ENCODE data around the gene TMEM258.
A peak's percentile ranks its signal among the peaks of the same experiment; 100 is the strongest.

TMEM258 gene

DNA sequence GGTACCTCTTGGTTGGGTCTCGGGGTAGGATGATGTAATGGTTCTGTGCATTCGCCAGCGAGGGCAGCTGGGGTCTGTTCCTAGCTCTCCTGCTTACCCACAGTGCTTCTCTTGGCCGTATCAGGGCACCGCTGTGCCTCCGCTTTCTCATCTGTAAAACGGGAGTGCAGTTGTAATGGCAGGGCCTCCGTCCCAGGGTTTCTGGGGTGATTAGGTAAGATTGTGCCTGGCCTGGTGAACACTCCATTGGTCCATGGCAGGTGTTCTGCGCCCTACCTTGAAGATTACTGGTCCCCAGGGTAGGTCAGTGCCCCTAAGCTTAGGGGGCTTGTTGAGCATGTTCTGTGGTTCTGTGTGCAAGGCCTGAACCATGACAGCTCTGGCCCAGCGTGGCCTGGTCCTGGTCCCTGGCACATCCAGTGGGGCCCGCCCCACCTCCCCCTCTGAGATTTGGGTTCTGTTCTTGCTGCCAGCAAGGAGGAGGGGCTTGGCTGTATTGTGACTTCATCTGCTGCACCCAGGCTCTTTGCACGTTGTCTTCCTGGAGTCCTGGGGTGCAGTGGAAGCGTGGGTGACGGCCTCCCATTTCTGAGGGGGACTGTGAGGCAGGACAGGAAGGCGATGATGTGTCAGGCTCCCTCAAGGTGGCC, 35.1 kb downstream of the TMEM258 start:
- DNase-seq (ENCODE audit: low spot score): peak; percentile 83

DNA sequence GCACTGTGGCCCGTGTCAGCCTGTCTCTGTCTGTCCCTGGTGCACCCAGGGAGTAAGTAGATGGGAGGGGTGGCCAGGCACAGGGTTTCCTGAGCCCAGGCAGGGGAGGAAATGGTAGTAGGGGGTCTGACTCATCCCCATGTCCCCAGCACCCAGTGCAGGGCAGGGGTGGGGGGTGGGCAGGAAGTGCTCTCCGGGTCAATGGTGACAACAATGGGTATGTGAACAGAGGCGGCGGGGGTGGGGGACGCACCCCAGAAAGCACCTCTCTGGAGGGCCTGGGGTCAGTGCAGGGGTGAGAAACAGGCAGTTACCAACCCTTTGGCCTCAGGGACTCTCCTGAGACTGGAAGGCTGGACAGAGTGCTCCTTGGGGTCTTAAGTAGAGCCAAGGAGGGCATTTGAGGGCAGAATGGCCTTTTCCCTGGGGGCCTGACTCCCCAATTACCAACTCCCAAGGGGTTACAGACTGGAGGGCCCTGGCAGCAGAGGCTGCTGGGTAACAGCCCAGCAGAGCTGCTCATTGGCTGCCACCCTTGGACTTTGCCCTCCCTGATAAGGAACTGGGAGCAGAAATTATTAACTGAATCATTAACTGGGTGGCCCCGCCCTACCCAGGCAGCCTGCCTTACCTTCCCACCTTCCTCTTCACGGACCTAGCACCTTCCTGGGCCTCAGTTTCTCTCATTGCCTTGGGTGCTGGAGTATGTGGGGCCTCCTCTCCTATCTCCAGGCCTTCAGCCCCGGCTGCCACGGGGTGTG, 35.8 kb downstream of the TMEM258 start:
- DNase-seq (ENCODE audit: low spot score): no peak

DNA sequence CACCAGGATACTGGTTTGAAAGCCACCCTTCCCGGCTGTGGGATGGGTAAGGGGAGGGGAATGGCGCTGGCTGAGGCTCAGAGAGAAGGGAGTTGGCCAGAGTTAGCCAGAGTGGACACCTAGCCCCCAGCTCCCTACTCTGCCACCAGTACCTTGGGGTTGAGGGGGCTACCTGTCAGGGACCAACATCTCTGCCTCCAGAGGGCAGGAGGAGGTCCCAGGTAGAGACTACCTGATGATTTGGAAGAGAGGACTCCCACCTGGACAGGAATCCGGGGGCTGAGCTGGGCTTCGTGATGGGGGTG, 36.3 kb downstream of the TMEM258 start:
- no peak for DNase-seq (ENCODE audit: low spot score)

DNA sequence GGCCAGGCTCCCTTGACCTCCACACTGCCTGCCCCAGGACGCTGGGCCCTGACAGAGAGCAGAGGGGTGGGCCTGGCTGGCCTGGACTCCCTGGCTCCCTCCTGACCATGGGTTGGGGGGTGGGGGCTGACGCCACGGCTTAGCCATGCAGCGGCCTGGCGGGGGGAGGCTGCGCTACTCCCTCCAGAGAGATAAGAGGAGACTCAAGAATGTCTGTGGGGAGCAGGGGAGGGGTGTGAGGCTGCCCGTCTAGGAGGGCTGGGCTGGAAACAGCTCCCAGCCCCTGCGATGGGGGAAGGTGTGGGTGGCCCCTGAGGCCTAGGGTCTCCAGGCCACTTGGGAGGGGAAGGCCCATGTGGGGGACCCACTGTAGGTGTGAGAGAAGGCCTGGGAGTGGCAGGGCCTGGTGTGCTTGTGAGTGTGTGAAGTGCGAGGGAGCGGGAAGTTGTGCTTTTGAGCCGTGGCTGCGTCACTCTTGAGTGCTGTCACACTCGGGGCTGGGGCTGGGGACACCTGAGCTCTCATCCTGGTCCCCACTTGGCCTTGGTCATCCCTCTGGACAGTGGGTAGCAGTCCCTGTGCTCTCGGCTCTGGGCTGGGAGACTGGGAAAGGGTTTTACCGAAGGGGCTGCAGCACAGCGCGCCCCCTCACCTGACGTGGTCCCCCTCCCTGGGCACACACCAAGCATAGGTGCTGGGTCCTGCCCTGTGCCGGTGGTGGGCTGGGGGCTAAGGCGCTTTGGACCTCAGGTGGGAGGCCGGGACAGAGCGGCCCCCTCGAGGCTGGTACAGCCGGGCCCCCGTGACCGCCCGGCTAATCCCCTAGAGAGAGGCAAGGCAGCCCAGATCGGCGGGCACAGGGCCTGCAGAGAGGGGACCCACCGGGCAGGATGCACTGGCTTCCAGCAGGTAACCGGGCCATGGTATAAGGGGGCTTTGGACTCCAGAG, 37.6 kb downstream of the TMEM258 start:
- no peak for DNase-seq (ENCODE audit: low spot score)

DNA sequence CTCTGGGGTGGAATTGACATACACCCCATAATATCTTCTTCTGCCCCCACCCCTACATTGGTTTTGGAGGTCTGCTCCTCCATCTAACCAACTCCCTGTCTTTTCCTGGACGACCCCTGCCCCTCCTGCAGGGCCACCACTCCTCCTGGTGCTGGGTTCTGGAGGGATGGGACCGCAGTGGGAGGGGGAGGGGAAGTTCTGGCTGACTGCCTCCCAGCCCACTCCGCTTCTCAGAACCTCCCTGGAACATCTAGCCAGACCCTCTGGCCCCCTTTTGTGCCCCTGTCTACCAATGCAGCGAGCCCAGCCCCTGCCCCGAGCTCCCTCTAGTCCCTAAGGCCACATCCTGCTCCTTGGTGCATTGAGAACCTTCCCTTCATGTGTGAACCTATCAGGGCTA, 38.7 kb downstream of the TMEM258 start:
- no peak for DNase-seq (ENCODE audit: low spot score)

DNA sequence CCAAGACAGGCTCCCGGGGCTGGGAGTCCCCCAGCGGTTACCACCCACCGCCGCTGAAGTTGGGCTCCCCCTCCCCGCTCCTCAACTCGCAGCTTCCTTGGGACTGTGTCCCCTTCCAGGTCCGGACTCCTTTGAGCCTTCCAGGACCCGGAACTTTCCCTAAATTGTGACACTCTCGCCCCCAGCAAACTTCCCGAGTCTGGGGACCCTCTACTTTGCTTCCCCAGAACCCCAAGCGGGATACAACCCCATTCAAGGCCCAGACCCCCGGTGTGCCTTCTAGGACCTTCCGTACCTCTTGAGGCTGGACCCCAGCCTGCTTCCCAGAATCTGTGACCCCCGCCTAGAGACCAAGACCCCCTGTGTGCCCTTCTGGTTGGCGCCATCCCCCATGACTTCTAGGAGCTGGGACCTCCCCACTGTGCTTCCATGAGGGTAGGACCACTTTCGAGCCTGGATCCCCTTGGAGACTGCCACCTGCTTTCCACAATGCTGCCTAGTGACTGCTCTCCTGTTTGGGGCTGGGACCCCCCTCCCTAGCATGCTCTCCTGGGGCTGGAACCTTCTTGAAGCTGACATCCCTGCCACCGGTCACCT, 39.4 kb downstream of the TMEM258 start:
- DNase-seq (ENCODE audit: low spot score): no peak

DNA sequence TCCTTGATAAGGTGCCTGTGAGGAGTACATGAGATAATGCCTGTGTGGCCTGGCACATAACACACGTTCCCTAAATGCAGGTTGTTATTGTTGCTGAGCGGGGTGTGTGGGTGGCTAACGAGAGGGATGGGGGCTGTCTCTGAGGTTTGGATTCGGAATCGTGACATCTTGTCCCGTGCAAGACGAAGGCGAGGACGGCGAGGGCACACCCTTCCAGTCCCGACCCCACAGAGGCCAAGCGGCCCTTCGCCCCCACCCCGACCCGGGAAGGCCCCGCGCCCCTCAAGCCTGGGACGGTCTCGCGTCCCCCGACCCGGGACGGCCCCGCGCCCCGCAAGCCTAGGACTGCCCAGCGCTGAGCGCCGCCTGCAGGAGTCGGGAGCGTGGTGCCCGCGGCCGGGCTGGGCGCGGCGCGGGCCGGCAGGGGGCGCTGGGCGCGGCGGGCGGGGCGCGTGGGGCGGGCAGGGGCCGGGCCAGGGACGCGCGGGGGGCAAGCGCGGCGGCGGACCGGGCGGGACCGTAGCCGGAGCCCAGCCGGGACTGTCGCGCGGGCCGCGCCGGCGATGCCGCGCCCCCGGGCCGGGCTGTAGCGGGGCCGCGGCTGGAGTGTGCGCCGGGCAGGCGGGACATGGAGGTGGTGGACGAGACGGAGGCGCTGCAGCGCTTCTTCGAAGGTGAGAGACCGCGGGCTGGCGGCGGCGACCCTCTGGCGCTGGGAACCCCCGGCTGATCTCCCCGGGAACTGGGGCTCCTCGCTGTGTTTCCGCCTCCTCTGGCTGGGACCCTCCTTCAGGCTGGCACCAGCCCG, 40.1 kb downstream of the TMEM258 start, which contains the start of gene MYRF:
TSS of gene MYRF (plus strand) at position 520 of the 808 bp plus-strand sequence. CDS start at position 629, 109 bp downstream.
- DNase-seq (ENCODE audit: low spot score): no peak

DNA sequence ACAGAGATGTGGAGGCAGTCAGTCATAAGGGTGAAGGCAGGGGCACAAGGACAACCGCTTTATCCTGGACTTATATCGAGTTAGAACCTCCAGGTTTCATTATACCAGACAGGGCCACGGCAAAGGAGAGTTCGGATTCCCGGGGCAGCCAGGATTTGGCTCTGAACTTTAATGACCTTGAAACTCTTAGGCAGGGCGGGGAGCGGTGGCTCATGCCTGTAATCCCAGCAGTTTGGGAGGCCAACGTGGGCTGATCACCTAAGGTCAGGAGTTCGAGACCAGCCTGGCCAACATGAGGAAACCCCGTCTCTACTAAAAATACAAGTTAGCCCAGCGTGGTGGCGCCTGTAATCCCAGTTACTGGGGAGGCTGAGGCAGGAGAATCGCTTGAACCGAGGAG, 41.0 kb downstream of the TMEM258 start:
- no peak for DNase-seq (ENCODE audit: low spot score)

DNA sequence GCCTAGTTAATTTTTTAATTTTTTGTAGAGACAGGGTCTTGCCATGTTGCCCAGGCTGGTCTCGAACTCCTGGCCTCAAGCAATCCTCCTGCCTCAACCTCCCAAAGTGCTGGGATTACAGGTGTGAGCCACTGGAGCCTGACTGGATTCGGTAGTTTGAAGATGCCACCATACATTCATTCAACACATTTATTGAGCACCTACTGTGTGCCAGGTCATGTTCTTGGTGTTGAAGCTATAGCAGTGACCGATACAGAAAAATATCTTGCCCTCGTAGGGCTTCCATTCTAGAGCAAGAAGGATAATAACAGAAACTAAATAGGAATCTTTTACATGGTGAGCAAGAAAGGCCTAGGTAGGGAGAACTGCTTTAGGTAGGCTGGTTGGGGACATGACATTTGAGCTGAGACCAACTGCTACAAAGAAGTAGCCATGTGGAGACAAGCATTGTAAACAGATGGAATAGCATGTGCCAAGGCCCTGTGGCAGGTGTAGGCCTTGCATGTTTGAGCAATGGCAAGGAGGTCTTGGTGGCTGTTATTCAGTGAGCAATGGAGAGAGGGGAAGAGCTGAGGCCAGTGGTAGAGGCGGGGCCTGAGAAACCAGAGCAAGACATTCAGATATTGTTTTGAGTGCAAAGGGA, 41.6 kb downstream of the TMEM258 start:
- DNase-seq (ENCODE audit: low spot score): no peak

DNA sequence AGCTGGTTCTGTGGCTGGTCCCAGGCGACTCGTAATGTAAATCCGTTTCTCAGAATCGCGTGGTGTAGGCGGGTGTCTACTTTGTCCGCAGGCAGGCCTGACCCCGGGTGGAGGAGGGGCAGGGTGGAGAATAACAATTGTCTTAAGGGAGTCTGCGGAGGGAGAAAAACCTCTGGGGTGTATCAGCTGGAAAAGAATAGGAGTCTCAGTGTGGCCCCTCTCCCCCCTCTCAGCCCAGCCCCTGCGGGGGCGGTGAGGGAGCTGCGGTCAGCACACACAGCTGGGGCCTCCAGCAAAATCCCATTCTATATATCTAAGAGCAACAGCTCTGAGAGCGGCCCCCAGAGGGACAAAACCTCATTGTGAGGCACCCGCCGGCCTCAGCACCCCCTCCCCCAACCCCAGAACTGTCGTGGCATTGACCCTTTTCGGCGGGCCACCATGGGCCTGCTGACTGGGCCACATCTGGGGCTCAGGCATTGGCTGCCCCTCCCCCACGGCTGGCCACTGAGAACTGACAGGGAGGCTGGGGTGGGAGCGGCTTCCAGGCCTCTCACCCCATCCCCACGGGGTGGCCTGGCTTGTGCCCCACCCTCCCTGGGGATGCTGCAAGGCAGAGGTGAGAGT, 42.7 kb downstream of the TMEM258 start:
- peak; percentile 99 for DNase-seq (ENCODE audit: low spot score)

DNA sequence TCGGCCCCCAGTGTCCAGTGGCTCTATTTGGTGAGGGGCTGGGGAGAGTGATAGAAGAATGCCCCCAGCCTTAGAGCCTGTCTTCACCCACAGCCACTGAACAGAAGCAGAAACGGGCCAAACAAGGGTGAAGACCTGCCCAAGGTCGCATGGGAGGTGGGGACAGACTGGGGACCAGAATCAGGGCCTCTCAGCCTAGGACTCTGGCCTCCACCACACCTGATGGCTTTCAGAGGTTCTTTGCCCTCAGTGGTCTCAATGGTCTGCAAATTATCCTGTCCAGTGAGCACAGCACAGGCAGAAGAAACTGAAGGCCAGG, 44.5 kb downstream of the TMEM258 start:
- no peak for DNase-seq (ENCODE audit: low spot score)

DNA sequence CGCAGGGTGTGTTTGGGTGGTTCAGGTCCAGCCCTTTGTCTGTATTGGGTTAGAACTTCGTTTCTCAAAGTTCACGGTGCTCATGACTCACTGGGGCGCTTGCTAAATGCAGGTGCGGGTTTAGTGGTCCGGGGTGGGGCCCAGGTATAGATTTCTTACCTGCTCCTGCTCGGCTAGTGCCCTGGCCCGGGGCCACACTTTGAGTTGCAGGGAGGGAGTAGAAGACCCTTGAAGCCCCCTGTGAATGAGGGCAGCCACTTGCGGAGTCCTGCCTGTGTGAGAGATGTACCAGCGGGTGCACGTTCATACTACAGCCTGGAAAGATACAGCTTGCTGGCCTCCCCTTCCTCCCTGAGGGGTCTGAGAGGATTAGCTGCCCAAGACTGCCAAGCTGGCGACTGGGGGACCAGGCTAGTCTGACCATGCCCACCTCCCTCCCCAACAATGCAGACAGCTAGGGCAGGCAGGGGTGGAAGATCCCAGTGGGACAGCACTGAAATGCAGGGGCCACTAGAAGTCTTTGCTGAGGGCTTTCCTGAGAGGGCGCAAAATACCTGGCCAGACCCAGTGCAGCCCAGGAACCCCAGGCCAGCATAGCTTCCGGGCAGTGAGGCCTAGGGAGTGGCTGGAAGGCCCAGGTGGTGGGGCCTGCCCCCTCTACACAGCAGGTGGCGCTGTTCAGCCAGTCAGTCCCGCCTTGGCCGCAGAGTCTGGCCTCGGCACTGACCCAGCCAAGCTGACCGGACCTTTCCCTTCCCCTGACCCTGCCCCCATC, 45.0 kb downstream of the TMEM258 start:
- DNase-seq (ENCODE audit: low spot score): peak; percentile 90

DNA sequence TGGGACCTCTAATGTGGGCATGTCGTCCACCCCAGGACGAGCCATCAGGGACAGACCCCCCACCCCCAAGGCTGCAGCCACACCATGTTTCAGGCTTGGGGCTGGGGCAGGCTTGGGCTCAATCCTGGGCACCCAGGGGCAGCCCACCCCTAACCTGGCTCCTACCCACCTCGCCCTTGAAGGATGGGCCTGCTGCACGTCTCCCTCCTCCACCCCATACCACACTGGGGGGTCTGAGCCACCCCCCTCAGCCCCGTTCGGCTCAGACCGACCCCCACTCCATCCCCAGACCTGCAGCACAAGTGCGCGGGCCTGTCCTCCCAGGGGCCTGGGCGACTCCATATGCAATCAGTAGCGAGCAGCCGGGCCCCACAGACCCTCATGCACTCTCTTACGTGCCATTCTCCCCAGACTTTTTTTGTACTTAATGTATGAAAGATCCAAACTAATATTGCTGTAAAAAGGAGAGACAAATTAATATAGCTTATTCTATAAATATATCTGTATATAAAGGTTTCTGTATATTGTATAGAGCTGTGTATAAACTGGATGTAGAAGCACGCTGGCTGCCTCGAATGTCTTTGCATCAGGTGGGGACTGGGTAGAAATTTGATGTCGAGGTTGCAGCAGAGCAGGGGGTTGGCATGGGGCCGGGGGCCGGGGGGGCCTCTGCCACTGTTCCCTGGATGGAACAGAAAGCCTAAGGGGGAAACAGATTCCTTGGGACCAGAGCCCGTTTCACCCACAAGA, 45.8 kb downstream of the TMEM258 start:
- DNase-seq (ENCODE audit: low spot score): no peak

DNA sequence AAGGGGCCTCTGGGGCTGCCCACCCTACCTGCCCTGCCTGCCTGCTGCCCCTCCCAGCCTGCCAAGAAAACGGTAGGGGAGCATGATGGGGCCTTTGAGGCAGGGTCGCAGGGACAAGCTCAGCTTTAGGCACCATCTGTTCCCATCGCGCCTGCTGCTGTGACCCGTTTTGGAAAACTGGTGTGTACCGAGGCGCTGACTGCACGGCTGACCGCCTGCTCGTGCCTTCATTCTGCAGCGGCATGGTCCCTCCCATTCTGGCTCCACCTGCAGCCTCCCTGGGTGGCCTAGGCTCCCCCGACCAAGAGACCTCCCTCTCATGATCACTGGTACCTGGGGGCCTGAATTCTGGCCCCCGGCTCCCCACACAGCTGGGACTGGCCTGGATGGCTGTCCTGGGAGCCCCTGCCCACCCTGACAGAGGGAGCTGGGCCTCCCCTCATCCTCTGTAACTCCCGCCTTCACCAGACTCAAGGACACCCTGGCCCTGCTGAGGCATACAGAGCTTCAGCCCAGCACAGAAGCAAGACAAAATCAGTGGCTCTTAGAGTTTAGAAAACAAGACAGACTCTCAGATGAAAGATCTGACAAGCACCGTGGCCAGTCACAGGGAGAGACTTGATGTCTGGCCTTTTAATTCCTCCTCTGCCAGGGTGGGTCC, 46.5 kb downstream of the TMEM258 start:
- no peak for DNase-seq (ENCODE audit: low spot score)

DNA sequence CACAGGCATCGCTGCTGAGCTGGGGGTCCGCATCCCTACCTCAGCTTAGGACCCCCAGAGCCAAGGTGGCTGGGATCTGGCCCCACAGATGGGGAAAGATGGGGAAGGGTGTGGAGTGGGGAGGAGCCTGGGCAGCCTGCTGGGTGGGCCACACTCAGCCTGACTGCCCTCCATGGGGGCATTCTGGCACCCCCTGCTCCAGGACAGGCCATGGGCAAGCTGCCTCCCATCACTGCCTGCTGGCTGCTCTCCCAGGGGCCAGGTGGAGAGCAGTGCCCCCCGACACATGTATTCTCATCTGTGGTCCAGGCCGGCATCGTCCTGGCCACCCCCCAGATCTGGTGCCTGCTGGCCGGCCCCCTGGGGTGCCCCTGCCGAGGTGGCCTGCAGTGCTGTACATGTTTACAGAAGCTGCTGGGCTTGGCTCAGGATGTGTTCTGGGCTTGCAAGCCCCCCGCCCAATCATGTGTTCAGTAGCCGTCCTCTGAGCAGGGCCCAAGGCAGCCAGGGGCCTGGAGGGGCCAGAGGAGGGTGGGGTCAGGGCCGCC, 47.7 kb downstream of the TMEM258 start:
- DNase-seq (ENCODE audit: low spot score): no peak

DNA sequence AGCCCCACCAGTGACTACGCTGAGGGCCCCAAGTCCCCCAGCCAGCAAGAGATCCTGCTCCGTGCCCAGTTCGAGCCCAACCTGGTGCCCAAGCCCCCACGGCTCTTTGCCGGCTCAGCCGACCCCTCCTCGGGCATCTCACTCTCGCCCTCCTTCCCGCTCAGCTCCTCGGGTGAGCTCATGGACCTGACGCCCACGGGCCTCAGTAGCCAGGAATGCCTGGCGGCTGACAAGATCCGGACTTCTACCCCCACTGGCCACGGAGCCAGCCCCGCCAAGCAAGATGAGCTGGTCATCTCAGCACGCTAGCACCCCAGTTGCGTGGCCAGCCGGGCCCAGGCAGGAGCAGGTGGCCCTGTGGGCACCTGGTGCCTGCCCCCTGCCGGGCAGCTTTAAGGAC, 48.2 kb downstream of the TMEM258 start:
- no peak for DNase-seq (ENCODE audit: low spot score)

DNA sequence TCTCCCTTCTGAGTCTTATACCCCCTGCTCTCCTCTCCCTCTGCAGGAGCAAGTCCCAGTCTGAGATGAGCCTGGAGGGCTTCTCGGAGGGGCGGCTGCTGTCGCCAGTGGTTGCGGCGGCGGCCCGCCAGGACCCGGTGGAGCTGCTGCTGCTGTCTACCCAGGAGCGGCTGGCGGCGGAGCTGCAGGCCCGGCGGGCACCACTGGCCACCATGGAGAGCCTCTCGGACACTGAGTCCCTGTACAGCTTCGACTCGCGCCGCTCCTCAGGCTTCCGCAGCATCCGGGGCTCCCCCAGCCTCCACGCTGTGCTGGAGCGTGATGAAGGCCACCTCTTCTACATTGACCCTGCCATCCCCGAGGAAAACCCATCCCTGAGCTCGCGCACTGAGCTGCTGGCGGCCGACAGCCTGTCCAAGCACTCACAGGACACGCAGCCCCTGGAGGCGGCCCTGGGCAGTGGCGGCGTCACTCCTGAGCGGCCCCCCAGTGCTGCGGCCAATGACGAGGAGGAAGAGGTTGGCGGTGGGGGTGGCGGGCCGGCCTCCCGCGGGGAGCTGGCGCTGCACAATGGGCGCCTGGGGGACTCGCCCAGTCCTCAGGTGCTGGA, 48.8 kb downstream of the TMEM258 start:
- DNase-seq (ENCODE audit: low spot score): no peak

DNA sequence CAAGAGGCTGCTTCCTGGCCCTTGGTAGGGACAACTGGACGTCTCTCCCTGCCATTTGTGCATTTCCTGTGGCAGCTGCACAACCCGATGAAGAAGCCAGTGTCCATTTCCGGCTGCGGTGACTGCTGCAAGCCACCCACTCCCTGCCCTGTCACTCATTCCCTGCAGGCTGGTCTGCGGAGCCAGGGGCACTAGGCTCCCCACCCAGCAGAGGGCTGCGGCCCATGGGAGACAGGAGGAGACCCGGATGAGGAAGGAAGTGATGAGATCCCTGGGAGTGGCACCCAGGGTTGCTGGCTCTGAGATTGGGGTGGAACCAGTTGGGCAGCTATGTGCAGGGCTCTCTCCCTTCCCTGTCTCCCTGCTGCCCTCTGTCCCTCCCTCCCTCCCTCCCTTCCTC, 50.0 kb downstream of the TMEM258 start:
- no peak for DNase-seq (ENCODE audit: low spot score)

Measured in globus pallidus (tissue), 1 donor.